ENCODE results near the gene ATG10. TPM values are rescaled to one million over a fixed set of nuclear protein-coding genes. Genes with fewer than 3 reads are reported as not detected.
"Not testable (repeated sequence)": the region's sequence is repeated elsewhere in the genome, so short reads cannot be mapped to it uniquely, and the experiment has no call there.

ATG10 gene
- total RNA-seq, 1 donor from 2014 or later, result 8.9 TPM

- DNase-seq (ENCODE audit: low spot score), result no peak
- H3K4me1 Mint-ChIP-seq (ENCODE audit: low read depth), result no peaks in the 10 kb centered on the region
- peaks cover 13% of the 10 kb centered on the region for H3K36me3 Mint-ChIP-seq (ENCODE audit: low read depth)
- H3K9me3 Mint-ChIP-seq, result peaks cover 18% of the 10 kb centered on the region
- no peak overlapping the region for H3K27ac Mint-ChIP-seq
- H3K4me3 Mint-ChIP-seq (ENCODE audit: low read depth), result no peak overlapping the region
- intact Hi-C loops (cut with micrococcal nuclease), result no loop called here
- no peaks in the 10 kb centered on the region for H3K27me3 Mint-ChIP-seq (ENCODE audit: low read depth)
Observed at GRCh38 chr5:82244854-82245635, 273.2 kb downstream of the ATG10 start.

- no peaks in the 10 kb centered on the region for H3K27me3 Mint-ChIP-seq (ENCODE audit: low read depth)
- DNase-seq (ENCODE audit: low spot score), result no peak
- peaks cover 18% of the 10 kb centered on the region for H3K9me3 Mint-ChIP-seq
- intact Hi-C loops (cut with micrococcal nuclease), result no loop called here
- H3K36me3 Mint-ChIP-seq (ENCODE audit: low read depth), result peaks cover 13% of the 10 kb centered on the region
- H3K4me3 Mint-ChIP-seq (ENCODE audit: low read depth), result no peak overlapping the region
- H3K4me1 Mint-ChIP-seq (ENCODE audit: low read depth), result no peaks in the 10 kb centered on the region
- H3K27ac Mint-ChIP-seq, result no peak overlapping the region
Observed at GRCh38 chr5:82246960-82247574, 275.2 kb downstream of the ATG10 start.

GRCh38 chr5:82252744-82253143, 280.9 kb downstream of the ATG10 start:
- intact Hi-C loops (cut with micrococcal nuclease), result no loop called here
- DNase-seq (ENCODE audit: low spot score), result no peak
- peaks cover 7% of the 10 kb centered on the region for H3K9me3 Mint-ChIP-seq
- peaks cover 6% of the 10 kb centered on the region for H3K36me3 Mint-ChIP-seq (ENCODE audit: low read depth)
- H3K4me1 Mint-ChIP-seq (ENCODE audit: low read depth), result no peaks in the 10 kb centered on the region
- H3K4me3 Mint-ChIP-seq (ENCODE audit: low read depth), result no peak overlapping the region
- H3K27me3 Mint-ChIP-seq (ENCODE audit: low read depth), result no peaks in the 10 kb centered on the region
- no peak overlapping the region for H3K27ac Mint-ChIP-seq

GRCh38 chr5:82255844-82256243, 284.0 kb downstream of the ATG10 start:
- H3K4me3 Mint-ChIP-seq (ENCODE audit: low read depth), result no peak overlapping the region
- intact Hi-C loops (cut with micrococcal nuclease), result no loop called here
- no peak for DNase-seq (ENCODE audit: low spot score)
- no peaks in the 10 kb centered on the region for H3K4me1 Mint-ChIP-seq (ENCODE audit: low read depth)
- H3K27me3 Mint-ChIP-seq (ENCODE audit: low read depth), result no peaks in the 10 kb centered on the region
- H3K9me3 Mint-ChIP-seq, result no peaks in the 10 kb centered on the region
- H3K36me3 Mint-ChIP-seq (ENCODE audit: low read depth), result no peaks in the 10 kb centered on the region
- H3K27ac Mint-ChIP-seq, result no peak overlapping the region

GRCh38 chr5:82257247-82257646, 285.4 kb downstream of the ATG10 start:
- H3K9me3 Mint-ChIP-seq, result no peaks in the 10 kb centered on the region
- no peak overlapping the region for H3K4me3 Mint-ChIP-seq (ENCODE audit: low read depth)
- no peaks in the 10 kb centered on the region for H3K4me1 Mint-ChIP-seq (ENCODE audit: low read depth)
- no peak overlapping the region for H3K27ac Mint-ChIP-seq
- H3K27me3 Mint-ChIP-seq (ENCODE audit: low read depth), result no peaks in the 10 kb centered on the region
- DNase-seq (ENCODE audit: low spot score), result no peak
- H3K36me3 Mint-ChIP-seq (ENCODE audit: low read depth), result no peaks in the 10 kb centered on the region
- intact Hi-C loops (cut with micrococcal nuclease), result no loop called here

GRCh38 chr5:82257729-82258128, 285.9 kb downstream of the ATG10 start:
- Mint-ChIP-seq H3K27me3 (ENCODE audit: low read depth) (no peaks in the 10 kb centered on the region), H3K4me3 (ENCODE audit: low read depth) (no peak overlapping the region), H3K9me3 (no peaks in the 10 kb centered on the region), H3K4me1 (ENCODE audit: low read depth) (no peaks in the 10 kb centered on the region), H3K27ac (no peak overlapping the region), H3K36me3 (ENCODE audit: low read depth) (no peaks in the 10 kb centered on the region)
- no peak for DNase-seq (ENCODE audit: low spot score)
- intact Hi-C loops (cut with micrococcal nuclease), result no loop called here

- Mint-ChIP-seq H3K4me1 (ENCODE audit: low read depth) (no peaks in the 10 kb centered on the region), H3K27ac (no peak overlapping the region), H3K27me3 (ENCODE audit: low read depth) (no peaks in the 10 kb centered on the region), H3K9me3 (no peaks in the 10 kb centered on the region), H3K4me3 (ENCODE audit: low read depth) (no peak overlapping the region), H3K36me3 (ENCODE audit: low read depth) (no peaks in the 10 kb centered on the region)
- no peak for DNase-seq (ENCODE audit: low spot score)
- intact Hi-C loops (cut with micrococcal nuclease), result no loop called here
Observed at GRCh38 chr5:82259172-82259800, 287.5 kb downstream of the ATG10 start.

- no peak overlapping the region for H3K27ac Mint-ChIP-seq
- intact Hi-C loops (cut with micrococcal nuclease), result no loop called here
- no peaks in the 10 kb centered on the region for H3K27me3 Mint-ChIP-seq (ENCODE audit: low read depth)
- H3K9me3 Mint-ChIP-seq, result peaks cover 6% of the 10 kb centered on the region
- no peak for DNase-seq (ENCODE audit: low spot score)
- no peaks in the 10 kb centered on the region for H3K4me1 Mint-ChIP-seq (ENCODE audit: low read depth)
- no peak overlapping the region for H3K4me3 Mint-ChIP-seq (ENCODE audit: low read depth)
- H3K36me3 Mint-ChIP-seq (ENCODE audit: low read depth), result peaks cover 30% of the 10 kb centered on the region
Observed at GRCh38 chr5:82265047-82265446, 293.2 kb downstream of the ATG10 start.

GRCh38 chr5:82267297-82267933, 295.6 kb downstream of the ATG10 start:
- H3K27me3 Mint-ChIP-seq (ENCODE audit: low read depth); H3K4me1 Mint-ChIP-seq (ENCODE audit: low read depth); DNase-seq (ENCODE audit: low spot score); intact Hi-C loops (cut with micrococcal nuclease); H3K9me3 Mint-ChIP-seq; H3K27ac Mint-ChIP-seq; H3K4me3 Mint-ChIP-seq (ENCODE audit: low read depth): not testable (repeated sequence)
- H3K36me3 Mint-ChIP-seq (ENCODE audit: low read depth), result peaks cover 37% of the 10 kb centered on the region

- DNase-seq (ENCODE audit: low spot score); intact Hi-C loops (cut with micrococcal nuclease); H3K4me1 Mint-ChIP-seq (ENCODE audit: low read depth); H3K27ac Mint-ChIP-seq; H3K9me3 Mint-ChIP-seq; H3K4me3 Mint-ChIP-seq (ENCODE audit: low read depth); H3K27me3 Mint-ChIP-seq (ENCODE audit: low read depth): not testable (repeated sequence)
- H3K36me3 Mint-ChIP-seq (ENCODE audit: low read depth), result peaks cover 51% of the 10 kb centered on the region
Observed at GRCh38 chr5:82269363-82269762, 297.5 kb downstream of the ATG10 start.

- H3K4me3 Mint-ChIP-seq (ENCODE audit: low read depth); H3K9me3 Mint-ChIP-seq; H3K27me3 Mint-ChIP-seq (ENCODE audit: low read depth); intact Hi-C loops (cut with micrococcal nuclease); H3K27ac Mint-ChIP-seq; DNase-seq (ENCODE audit: low spot score): not testable (repeated sequence)
- H3K36me3 Mint-ChIP-seq (ENCODE audit: low read depth), result peaks cover 75% of the 10 kb centered on the region
- H3K4me1 Mint-ChIP-seq (ENCODE audit: low read depth), result peaks cover 14% of the 10 kb centered on the region
Observed at GRCh38 chr5:82272571-82273356, 300.9 kb downstream of the ATG10 start.

GRCh38 chr5:82273426-82273825, 301.6 kb downstream of the ATG10 start:
- H3K4me3 Mint-ChIP-seq (ENCODE audit: low read depth); H3K27me3 Mint-ChIP-seq (ENCODE audit: low read depth); intact Hi-C loops (cut with micrococcal nuclease); DNase-seq (ENCODE audit: low spot score); H3K27ac Mint-ChIP-seq; H3K9me3 Mint-ChIP-seq: not testable (repeated sequence)
- peaks cover 75% of the 10 kb centered on the region for H3K36me3 Mint-ChIP-seq (ENCODE audit: low read depth)
- peaks cover 15% of the 10 kb centered on the region for H3K4me1 Mint-ChIP-seq (ENCODE audit: low read depth)

All from activated T-helper 2 cell treated with anti-CD3 and anti-CD28 coated beads, Interferon-gamma antibody, Interleukin-2, Interleukin-4, amounts not matched to agents 10 μg/mL and 5 μg/mL and 100 μg/mL, durations not matched to agents 14 hours and 24 hours and 36 hours (primary cell).